ENCODE measurements around the gene SLC30A4.
"Not testable (repeated sequence)": the region's sequence is repeated elsewhere in the genome, so short reads cannot be mapped to it uniquely, and the experiment has no call there.

SLC30A4 gene

GRCh38 chr15:45507143-45507542 lies 15.4 kb downstream of the SLC30A4 start:
- not testable (repeated sequence) for DNase-seq

- no peak for DNase-seq
Measured at GRCh38 chr15:45499426-45499825, 23.1 kb downstream of the SLC30A4 start.

GRCh38 chr15:45498701-45499100 lies 23.9 kb downstream of the SLC30A4 start:
- DNase-seq, result no peak

GRCh38 chr15:45497261-45497660 lies 25.3 kb downstream of the SLC30A4 start:
- DNase-seq, result no peak

GRCh38 chr15:45496658-45497057 lies 25.9 kb downstream of the SLC30A4 start:
- no peak for DNase-seq

- DNase-seq, result no peak
Measured at GRCh38 chr15:45495588-45495987, 27.0 kb downstream of the SLC30A4 start.

- no peak for DNase-seq
Measured at GRCh38 chr15:45489690-45490238, 32.8 kb downstream of the SLC30A4 start.

GRCh38 chr15:45486317-45486716 lies 36.2 kb downstream of the SLC30A4 start:
- no peak for DNase-seq

- DNase-seq, result no peak
Measured at GRCh38 chr15:45481135-45481534, 41.4 kb downstream of the SLC30A4 start.

GRCh38 chr15:45476410-45476809 lies 46.1 kb downstream of the SLC30A4 start:
- no peak for DNase-seq

- DNase-seq, result no peak
Measured at GRCh38 chr15:45474799-45475198, 47.8 kb downstream of the SLC30A4 start.

- no peak for DNase-seq
Measured at GRCh38 chr15:45473068-45473467, 49.5 kb downstream of the SLC30A4 start.

GRCh38 chr15:45471151-45471550 lies 51.4 kb downstream of the SLC30A4 start:
- no peak for DNase-seq

GRCh38 chr15:45469441-45469840 lies 53.1 kb downstream of the SLC30A4 start:
- no peak for DNase-seq

- DNase-seq, result no peak
Measured at GRCh38 chr15:45469027-45469426, 53.5 kb downstream of the SLC30A4 start.

GRCh38 chr15:45468294-45468693 lies 54.3 kb downstream of the SLC30A4 start:
- DNase-seq, result no peak

- no peak for DNase-seq
Measured at GRCh38 chr15:45458746-45459403, 63.7 kb downstream of the SLC30A4 start.

GRCh38 chr15:45457641-45458539 lies 64.7 kb downstream of the SLC30A4 start:
- peak; percentile 52 for DNase-seq

GRCh38 chr15:45457220-45457619 lies 65.3 kb downstream of the SLC30A4 start:
- DNase-seq, result no peak

- peak; percentile 84 for DNase-seq
Measured at GRCh38 chr15:45456212-45457106, 66.1 kb downstream of the SLC30A4 start.

- peak; percentile 73 for DNase-seq
Measured at GRCh38 chr15:45454814-45455213, 67.7 kb downstream of the SLC30A4 start.

- DNase-seq, result no peak
Measured at GRCh38 chr15:45451265-45451664, 71.3 kb downstream of the SLC30A4 start.

Data from GDM1 (cell line).